ENCODE results near the gene RASD2.
"Not testable (repeated sequence)": the region's sequence is repeated elsewhere in the genome, so short reads cannot be mapped to it uniquely, and the experiment has no call there.

GRCh38 chr22:35495711-35496110 lies 44.9 kb upstream of the RASD2 start:
- TF ChIP-seq ZNF532 (CRISPR knock-in tag; IDR thresholded peaks at IDR 0.05; ENCODE audit: borderline replicate concordance); MLX (CRISPR knock-in tag; IDR thresholded peaks at IDR 0.05); ZNF121 (CRISPR knock-in tag; IDR thresholded peaks at IDR 0.05); ATF3 (CRISPR knock-in tag; conservative IDR thresholded peaks at IDR 0.05); ZNF263 (CRISPR knock-in tag; IDR thresholded peaks at IDR 0.05; ENCODE audit: low read depth); CTCF (IDR thresholded peaks at IDR 0.05); MAX (CRISPR knock-in tag; IDR thresholded peaks at IDR 0.05); MXD4 (CRISPR knock-in tag; IDR thresholded peaks at IDR 0.05; ENCODE audit: borderline replicate concordance); TEAD4 (CRISPR knock-in tag; IDR thresholded peaks at IDR 0.05); NR2C2 (CRISPR knock-in tag; IDR thresholded peaks at IDR 0.05); ATF2 (CRISPR knock-in tag; IDR thresholded peaks at IDR 0.05; ENCODE audit: borderline replicate concordance, low read depth); ZNF317 (CRISPR knock-in tag; IDR thresholded peaks at IDR 0.05; ENCODE audit: borderline replicate concordance, low read depth); ARID4B (CRISPR knock-in tag; IDR thresholded peaks at IDR 0.05; ENCODE audit: borderline replicate concordance); SP1 (CRISPR knock-in tag; conservative IDR thresholded peaks at IDR 0.05): not testable (repeated sequence)
